Measurements from ENCODE around the gene GUCA2B.

DNA sequence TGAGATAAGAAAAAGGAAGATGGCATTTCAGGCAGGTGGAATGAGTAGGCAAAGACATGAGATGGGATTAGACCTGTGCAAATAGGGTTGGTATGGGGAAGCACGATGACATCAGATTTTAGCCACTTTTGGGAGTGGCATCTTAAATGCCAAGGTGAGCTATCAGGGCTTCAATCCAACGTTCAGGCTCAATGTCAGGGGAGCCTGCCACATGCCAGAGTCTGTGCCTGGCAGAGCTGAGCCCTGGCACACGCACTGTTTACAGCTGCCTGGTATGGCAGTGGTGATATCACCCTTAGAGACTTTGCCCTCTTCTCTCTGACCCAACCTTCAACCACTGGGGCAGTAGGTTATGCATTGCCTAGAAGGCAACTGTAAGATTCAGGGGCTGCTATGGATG is 1.1 kb upstream of the GUCA2B start:
- TF ChIP-seq, protein P1, sequence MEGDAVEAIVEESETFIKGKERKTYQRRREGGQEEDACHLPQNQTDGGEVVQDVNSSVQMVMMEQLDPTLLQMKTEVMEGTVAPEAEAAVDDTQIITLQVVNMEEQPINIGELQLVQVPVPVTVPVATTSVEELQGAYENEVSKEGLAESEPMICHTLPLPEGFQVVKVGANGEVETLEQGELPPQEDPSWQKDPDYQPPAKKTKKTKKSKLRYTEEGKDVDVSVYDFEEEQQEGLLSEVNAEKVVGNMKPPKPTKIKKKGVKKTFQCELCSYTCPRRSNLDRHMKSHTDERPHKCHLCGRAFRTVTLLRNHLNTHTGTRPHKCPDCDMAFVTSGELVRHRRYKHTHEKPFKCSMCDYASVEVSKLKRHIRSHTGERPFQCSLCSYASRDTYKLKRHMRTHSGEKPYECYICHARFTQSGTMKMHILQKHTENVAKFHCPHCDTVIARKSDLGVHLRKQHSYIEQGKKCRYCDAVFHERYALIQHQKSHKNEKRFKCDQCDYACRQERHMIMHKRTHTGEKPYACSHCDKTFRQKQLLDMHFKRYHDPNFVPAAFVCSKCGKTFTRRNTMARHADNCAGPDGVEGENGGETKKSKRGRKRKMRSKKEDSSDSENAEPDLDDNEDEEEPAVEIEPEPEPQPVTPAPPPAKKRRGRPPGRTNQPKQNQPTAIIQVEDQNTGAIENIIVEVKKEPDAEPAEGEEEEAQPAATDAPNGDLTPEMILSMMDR (IDR thresholded peaks at IDR 0.05; ENCODE audit: poor library complexity): no peak
- no peak for TF ChIP-seq EZH2 (IDR thresholded peaks at IDR 0.05; ENCODE audit: borderline replicate concordance)
- no peak for TF ChIP-seq EZH2phosphoT487 (IDR thresholded peaks at IDR 0.05; ENCODE audit: low read depth, severe bottlenecking, unreplicated experiment)

Measured in hepatocyte (in vitro differentiated cells).